LNCaP clone FGC (cell line): ENCODE results near the gene DUSP16.

ENCODE experiments used
- DNase-seq: peaks from one replicate; pipeline ENCODE4 v3.0.0-alpha.2; 2011; ENCODE audit warnings: low read depth
- H3K4me3 ChIP-seq: 2 replicates; pipeline ENCODE4 v1.5.1; 2011; ENCODE audit warnings: mild to moderate bottlenecking, low read depth, low read length, control low read depth
- CTCF ChIP-seq: IDR thresholded peaks from 2 replicates; pipeline ENCODE4 v1.5.1; 2012; ENCODE audit warnings: mild to moderate bottlenecking; ENCODE audit not compliant: control insufficient read depth, insufficient read depth; ENCODE audit errors: extremely low read depth

The DUSP16 gene

GRCh38 chr12:12519354-12519998, 43.2 kb downstream of the DUSP16 start:
- no peak overlapping the region for H3K4me3 ChIP-seq
- no peak for DNase-seq
- TF ChIP-seq CTCF, result no peak

GRCh38 chr12:12518919-12519318, 43.7 kb downstream of the DUSP16 start:
- no peak for TF ChIP-seq CTCF
- no peak for DNase-seq
- no peak overlapping the region for H3K4me3 ChIP-seq

- no peak for TF ChIP-seq CTCF
- H3K4me3 ChIP-seq, result no peak overlapping the region
- DNase-seq, result no peak
These were observed 44.2 kb downstream of the DUSP16 start for GRCh38 chr12:12518464-12518845.

- DNase-seq, result no peak
- no peak for TF ChIP-seq CTCF
- no peak overlapping the region for H3K4me3 ChIP-seq
These were observed 49.2 kb downstream of the DUSP16 start for GRCh38 chr12:12513416-12514006.

- H3K4me3 ChIP-seq, result no peak overlapping the region
- TF ChIP-seq CTCF, result no peak
- DNase-seq, result no peak
These were observed 50.6 kb downstream of the DUSP16 start for GRCh38 chr12:12511895-12512711.

GRCh38 chr12:12511021-12511783, 51.5 kb downstream of the DUSP16 start:
- no peak overlapping the region for H3K4me3 ChIP-seq
- DNase-seq, result no peak
- TF ChIP-seq CTCF, result no peak
